Endothelial cell of umbilical vein (primary cell): ENCODE measurements around the gene SUOX. TPM values are rescaled to one million over a fixed set of nuclear protein-coding genes. Genes with fewer than 3 reads are reported as not detected.

ENCODE experiments used
- BruUV-seq: library from RNA; stranded (reverse); fragments of 400-500 nt; replicated peaks from 2 replicates; lab custom pipeline; 2021; lab: Mats Ljungman, UMichigan
- CTCF ChIA-PET: fragments of 300-600, 350-600 bp; sonication (Branson Sonifier 250); formaldehyde crosslinking; loops from one replicate; lab custom pipeline; 2021; ENCODE audit warnings: antibody characterized with exemption, inconsistent platforms; lab: Charles Lee
- POLR2A ChIA-PET: fragments of 300-600, 350-600 bp; sonication (Branson Sonifier 250); formaldehyde crosslinking; loops from one replicate; lab custom pipeline; 2021; ENCODE audit warnings: antibody characterized with exemption, inconsistent platforms; lab: Charles Lee
- DNase-seq: peaks from one replicate; pipeline ENCODE4 v3.0.0-alpha.2; 2011; ENCODE audit warnings: low read depth, low spot score
- FAIRE-seq: peaks from 2 replicates; lab custom pipeline; 2011; peaks lifted over from hg19 to GRCh38; lab: Jason Lieb, UNC
- H2AFZ ChIP-seq: 2 replicates; pipeline ENCODE4 v1.6.0; 2012; ENCODE audit warnings: low read depth, low read length, control low read depth, inconsistent platforms
- H3K27ac ChIP-seq: 2 replicates; pipeline ENCODE4 v1.5.1; 2011; ENCODE audit warnings: low read depth, mild to moderate bottlenecking, control low read depth, low read length, moderate library complexity; ENCODE audit not compliant: insufficient read depth
- H3K27me3 ChIP-seq, 2 experiments: 2 replicates each; pipeline versions ENCODE4 v1.6.0 to v1.6.1; 2011; ENCODE audit warnings: low read length in 2 of 2, mixed read lengths in 1 of 2; ENCODE audit not compliant: control insufficient read depth in 2 of 2, insufficient read depth in 2 of 2
- H3K36me3 ChIP-seq, 2 experiments: 2 replicates in 1 of 2; 3 replicates in 1 of 2; pipeline ENCODE4 v1.5.1; 2011; ENCODE audit warnings: low read length in 2 of 2, mild to moderate bottlenecking in 1 of 2, moderate library complexity in 1 of 2; ENCODE audit not compliant: control insufficient read depth in 2 of 2, insufficient read depth in 2 of 2; ENCODE audit errors: extremely low read depth in 1 of 2
- H3K4me1 ChIP-seq: 3 replicates; pipeline ENCODE4 v1.5.1; 2011; ENCODE audit warnings: mild to moderate bottlenecking, low read length; ENCODE audit not compliant: control insufficient read depth, insufficient read depth; ENCODE audit errors: extremely low read depth
- H3K4me2 ChIP-seq: 2 replicates; pipeline ENCODE4 v1.6.1; 2011; ENCODE audit warnings: low read length, control low read depth, mixed read lengths; ENCODE audit not compliant: insufficient read depth
- H3K4me3 ChIP-seq, 3 experiments: fragments of 200-600 bp in 1 of 3; sonication (generic), shearing (Covaris generic) in 1 of 3; replicated peaks in 1 of 3; 2 replicates each; pipeline ENCODE4 v1.5.1; 2011 to 2016; ENCODE audit warnings: control low read depth in 3 of 3, low read length in 3 of 3, mild to moderate bottlenecking in 2 of 3, inconsistent platforms in 1 of 3, low read depth in 1 of 3, moderate library complexity in 1 of 3; ENCODE audit not compliant: insufficient read depth in 1 of 3
- H3K79me2 ChIP-seq: 2 replicates; pipeline ENCODE4 v1.6.0; 2012; ENCODE audit warnings: low read length, inconsistent platforms; ENCODE audit not compliant: control insufficient read depth, insufficient read depth
- H3K9ac ChIP-seq: replicated peaks from 2 replicates; pipeline ENCODE3; 2011; ENCODE audit warnings: low read length, control low read depth; ENCODE audit not compliant: insufficient read depth; ENCODE audit errors: extremely low read depth
- H3K9me1 ChIP-seq: replicated peaks from 3 replicates; pipeline ENCODE4 v1.6.0; 2011; ENCODE audit warnings: mild to moderate bottlenecking, low read length; ENCODE audit not compliant: control insufficient read depth, insufficient read depth; ENCODE audit errors: extremely low read depth
- H3K9me3 ChIP-seq: replicated peaks from 2 replicates; pipeline ENCODE4 v1.5.1; 2012; ENCODE audit warnings: low read length, inconsistent platforms; ENCODE audit not compliant: control insufficient read depth, insufficient read depth
- H4K20me1 ChIP-seq: replicated peaks from 2 replicates; pipeline ENCODE3; 2011; ENCODE audit warnings: mild to moderate bottlenecking, low read length; ENCODE audit not compliant: control insufficient read depth, insufficient read depth; ENCODE audit errors: extremely low read depth
- EZH2 ChIP-seq: IDR thresholded peaks from 2 replicates; pipeline ENCODE4 v1.6.1; 2012; ENCODE audit warnings: borderline replicate concordance, low read depth, mild to moderate bottlenecking, moderate library complexity, low read length, inconsistent platforms; ENCODE audit not compliant: severe bottlenecking
- FOS ChIP-seq: IDR thresholded peaks from 2 replicates; pipeline ENCODE4 v1.6.1; 2011; ENCODE audit warnings: mild to moderate bottlenecking, low read length, moderate library complexity, borderline replicate concordance; ENCODE audit not compliant: insufficient read depth
- GATA2 ChIP-seq: IDR thresholded peaks from 2 replicates; pipeline ENCODE4 v1.7.0; 2011; ENCODE audit warnings: low read depth, mild to moderate bottlenecking, moderate library complexity, mixed read lengths, low read length; ENCODE audit not compliant: insufficient read length, insufficient read depth
- JUN ChIP-seq: IDR thresholded peaks from 2 replicates; pipeline ENCODE4 v1.6.1; 2011; ENCODE audit warnings: borderline replicate concordance, low read depth; ENCODE audit not compliant: insufficient read length, insufficient read depth
- MAX ChIP-seq: IDR thresholded peaks from 2 replicates; pipeline ENCODE4 v1.6.1; 2011; ENCODE audit not compliant: insufficient read depth, insufficient read length
- MYC ChIP-seq: IDR thresholded peaks from one replicate; pipeline ENCODE4 v1.6.1; 2011; ENCODE audit warnings: mild to moderate bottlenecking, low read depth, low read length
- POLR2A ChIP-seq: IDR thresholded peaks from 2 replicates; pipeline ENCODE4 v1.6.1; 2012; ENCODE audit warnings: low read depth, mild to moderate bottlenecking, control low read depth, low read length
- POLR2AphosphoS5 ChIP-seq: IDR thresholded peaks from 2 replicates; pipeline ENCODE4 v1.6.1; 2012; ENCODE audit warnings: low read depth, mild to moderate bottlenecking, control low read depth, low read length, moderate library complexity; ENCODE audit not compliant: insufficient read depth
- dilution Hi-C: fragments of 300-500 bp; cut with MboI; formaldehyde crosslinking; loops from one replicate; pipeline ENCODE4 v1.15.0; 2019; ENCODE audit warnings: low sequenced_read_pairs; ENCODE audit not compliant: extremely low pct_ligation_motif_present
- intact Hi-C: fragments of 100-400 bp; cut with micrococcal nuclease; formaldehyde crosslinking; loops from one replicate; pipeline ENCODE4 v1.10.0; 2022
- polyA plus RNA-seq, 4 experiments: library from polyadenylated mRNA; depleted of rRNA in 3 of 4; stranded (reverse) in 3 of 4; unstranded in 1 of 4; fragments of >200 nt; gene quantifications; 2 replicates each; pipeline versions ENCODE4 v1.2.1 to v1.2.3, GENCODE V29; 2011 to 2012; ENCODE audit warnings: missing spikeins in 1 of 4
- total RNA-seq: library from RNA; stranded (reverse); gene quantifications from 2 replicates; pipeline ENCODE4 v1.2.3, GENCODE V29; 2021
- TF ChIP-seq, protein P1 (sequence below), 2 donors: IDR thresholded peaks; 1 replicate in 1 of 2; 2 replicates in 1 of 2; pipeline ENCODE4 v1.5.1; 2011; ENCODE audit warnings: low read length in 2 of 2, mild to moderate bottlenecking in 2 of 2, moderate library complexity in 2 of 2, control low read depth in 1 of 2, inconsistent platforms in 1 of 2, low read depth in 1 of 2; ENCODE audit not compliant: insufficient read depth in 1 of 2; ENCODE audit errors: extremely low read depth in 1 of 2

Gene SUOX
- total and polyA plus RNA-seq, 2 donors (not counting 3 experiments of a cell fraction or from before 2014, with no cell fraction given): 24.3 to 31.4 TPM

- no peaks in the 10 kb centered on the region for H3K9me3 ChIP-seq
- no peak overlapping the region for H3K27ac ChIP-seq
- BruUV-seq: no TSS peak
These were observed 13.1 kb downstream of the SUOX start for GRCh38 chr12:56010111-56010570.

More at GRCh38 chr12:56010111-56010570, 13.1 kb downstream of the SUOX start:
- H3K9me1 ChIP-seq: no peaks in the 10 kb centered on the region
- POLR2A ChIA-PET: no interaction called here
- H3K27me3 ChIP-seq: no peaks in the 10 kb centered on the region
- CTCF ChIA-PET: interaction anchor here (4.1 to 5.0 kb wide), 2 partner anchors 13 to 19 kb away, joined by 48 to 58 read pairs; partner anchors contain the start of gene SUOX
- H3K36me3 ChIP-seq: no peaks in the 10 kb centered on the region
- DNase-seq: no peak
- dilution Hi-C loops (no loop called here), intact Hi-C loops (no loop called here)
- no peaks in the 10 kb centered on the region for H3K79me2 ChIP-seq
- peaks cover 5% of the 10 kb centered on the region for H3K4me1 ChIP-seq
- TF ChIP-seq GATA2: no peak
- TF ChIP-seq POLR2AphosphoS5: no peak
- no peak for TF ChIP-seq FOS
- no peak for TF ChIP-seq POLR2A
- TF ChIP-seq MYC: no peak
- TF ChIP-seq, protein P1, sequence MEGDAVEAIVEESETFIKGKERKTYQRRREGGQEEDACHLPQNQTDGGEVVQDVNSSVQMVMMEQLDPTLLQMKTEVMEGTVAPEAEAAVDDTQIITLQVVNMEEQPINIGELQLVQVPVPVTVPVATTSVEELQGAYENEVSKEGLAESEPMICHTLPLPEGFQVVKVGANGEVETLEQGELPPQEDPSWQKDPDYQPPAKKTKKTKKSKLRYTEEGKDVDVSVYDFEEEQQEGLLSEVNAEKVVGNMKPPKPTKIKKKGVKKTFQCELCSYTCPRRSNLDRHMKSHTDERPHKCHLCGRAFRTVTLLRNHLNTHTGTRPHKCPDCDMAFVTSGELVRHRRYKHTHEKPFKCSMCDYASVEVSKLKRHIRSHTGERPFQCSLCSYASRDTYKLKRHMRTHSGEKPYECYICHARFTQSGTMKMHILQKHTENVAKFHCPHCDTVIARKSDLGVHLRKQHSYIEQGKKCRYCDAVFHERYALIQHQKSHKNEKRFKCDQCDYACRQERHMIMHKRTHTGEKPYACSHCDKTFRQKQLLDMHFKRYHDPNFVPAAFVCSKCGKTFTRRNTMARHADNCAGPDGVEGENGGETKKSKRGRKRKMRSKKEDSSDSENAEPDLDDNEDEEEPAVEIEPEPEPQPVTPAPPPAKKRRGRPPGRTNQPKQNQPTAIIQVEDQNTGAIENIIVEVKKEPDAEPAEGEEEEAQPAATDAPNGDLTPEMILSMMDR (IDR thresholded peaks at IDR 0.05; ENCODE audit: extremely low read depth in 1 of 2, insufficient read depth in 1 of 2, low read depth in 1 of 2, low read length in 2 of 2): no peak
- TF ChIP-seq JUN: no peak
- no peak for TF ChIP-seq MAX
- no peak for TF ChIP-seq EZH2
- no peak overlapping the region for H2AFZ ChIP-seq
- FAIRE-seq: peak; percentile 64
- no peaks in the 10 kb centered on the region for H4K20me1 ChIP-seq
- no peak overlapping the region for H3K9ac ChIP-seq
- no peak overlapping the region for H3K4me2 ChIP-seq
- H3K4me3 ChIP-seq: no peak overlapping the region
